PC-9 (cell line): Measurements from ENCODE around the gene MMD2.

Experiments used
- EZH2 ChIP-seq: fragments of 200-600 bp; sonication (generic); IDR thresholded peaks from 2 replicates; pipeline ENCODE4 v1.8.0; 2017; ENCODE audit warnings: antibody characterized with exemption, low read depth
- TF ChIP-seq, protein P1 (sequence below): fragments of 200-600 bp; sonication (generic); conservative IDR thresholded peaks from 2 replicates; pipeline ENCODE4 v1.6.1; 2017; ENCODE audit warnings: mixed run types, antibody characterized with exemption, mild to moderate bottlenecking, moderate library complexity

- TF ChIP-seq, protein P1, sequence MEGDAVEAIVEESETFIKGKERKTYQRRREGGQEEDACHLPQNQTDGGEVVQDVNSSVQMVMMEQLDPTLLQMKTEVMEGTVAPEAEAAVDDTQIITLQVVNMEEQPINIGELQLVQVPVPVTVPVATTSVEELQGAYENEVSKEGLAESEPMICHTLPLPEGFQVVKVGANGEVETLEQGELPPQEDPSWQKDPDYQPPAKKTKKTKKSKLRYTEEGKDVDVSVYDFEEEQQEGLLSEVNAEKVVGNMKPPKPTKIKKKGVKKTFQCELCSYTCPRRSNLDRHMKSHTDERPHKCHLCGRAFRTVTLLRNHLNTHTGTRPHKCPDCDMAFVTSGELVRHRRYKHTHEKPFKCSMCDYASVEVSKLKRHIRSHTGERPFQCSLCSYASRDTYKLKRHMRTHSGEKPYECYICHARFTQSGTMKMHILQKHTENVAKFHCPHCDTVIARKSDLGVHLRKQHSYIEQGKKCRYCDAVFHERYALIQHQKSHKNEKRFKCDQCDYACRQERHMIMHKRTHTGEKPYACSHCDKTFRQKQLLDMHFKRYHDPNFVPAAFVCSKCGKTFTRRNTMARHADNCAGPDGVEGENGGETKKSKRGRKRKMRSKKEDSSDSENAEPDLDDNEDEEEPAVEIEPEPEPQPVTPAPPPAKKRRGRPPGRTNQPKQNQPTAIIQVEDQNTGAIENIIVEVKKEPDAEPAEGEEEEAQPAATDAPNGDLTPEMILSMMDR: no peak
- no peak for TF ChIP-seq EZH2
Measured at GRCh38 chr7:4998244-4998643, 39.3 kb upstream of the MMD2 start.
